OCI-LY3 (cell line): ENCODE measurements around the gene TYW5.
A peak's percentile ranks its signal among the peaks of the same experiment; 100 is the strongest.

Source experiments
- H2AFZ ChIP-seq: fragments of 200-600, 300-600 bp; shearing (Covaris generic); 2 replicates; pipeline ENCODE4 v1.6.0; 2014; ENCODE audit warnings: antibody characterized with exemption, low read depth, low read length
- H3K27ac ChIP-seq: fragments of 200-600, 300-600 bp; sonication (generic); 2 replicates; pipeline ENCODE4 v1.5.1; 2014; ENCODE audit warnings: mild to moderate bottlenecking, low read length, moderate library complexity, mixed read lengths
- H3K27me3 ChIP-seq: fragments of 200-600, 300-600 bp; sonication (generic); 2 replicates; pipeline ENCODE4 v1.6.1; 2014; ENCODE audit warnings: low read depth, low read length, mixed read lengths
- H3K36me3 ChIP-seq: fragments of 200-600, 300-600 bp; sonication (generic); replicated peaks from 2 replicates; pipeline ENCODE3; 2014; ENCODE audit warnings: low read depth, low read length, mixed read lengths
- H3K4me1 ChIP-seq: fragments of 300-600, 200-600 bp; sonication (generic); 2 replicates; pipeline ENCODE4 v1.6.1; 2014; ENCODE audit warnings: low read length, mixed read lengths
- H3K4me2 ChIP-seq: fragments of 200-600, 300-600 bp; sonication (generic); 2 replicates; pipeline ENCODE4 v1.6.1; 2014; ENCODE audit warnings: low read length, mixed read lengths
- H3K4me3 ChIP-seq: fragments of 300-600, 200-600 bp; sonication (generic); 2 replicates; pipeline ENCODE4 v1.5.1; 2014; ENCODE audit warnings: antibody characterized with exemption, mild to moderate bottlenecking, low read length, moderate library complexity
- H3K79me2 ChIP-seq: fragments of 300-600, 200-600 bp; shearing (Covaris generic); 2 replicates; pipeline ENCODE4 v1.6.1; 2014; ENCODE audit warnings: mild to moderate bottlenecking, low read length, mixed read lengths
- H3K9ac ChIP-seq: fragments of 300-600, 200-600 bp; shearing (Covaris generic); 2 replicates; pipeline ENCODE4 v1.6.0; 2014; ENCODE audit warnings: mild to moderate bottlenecking, low read length, moderate library complexity
- H3K9me3 ChIP-seq: fragments of 200-600, 300-600 bp; shearing (Covaris generic); 2 replicates; pipeline ENCODE4 v1.6.1; 2014; ENCODE audit warnings: low read length, mixed read lengths; ENCODE audit not compliant: insufficient read depth
- H4K20me1 ChIP-seq: fragments of 200-600, 300-600 bp; sonication (generic); 2 replicates; pipeline ENCODE4 v1.6.1; 2016; ENCODE audit warnings: low read length, mixed read lengths; ENCODE audit not compliant: insufficient read depth
- EZH2phosphoT487 ChIP-seq: fragments of 200-600 bp; shearing (Covaris generic); IDR thresholded peaks from 2 replicates; pipeline ENCODE4 v1.6.1; 2018; ENCODE audit warnings: antibody characterized with exemption, mixed run types, low read depth
- TF ChIP-seq, protein P1 (sequence below): fragments of 200-600, 300-600 bp; sonication (generic); IDR thresholded peaks from 2 replicates; pipeline ENCODE4 v1.5.1; 2014; ENCODE audit warnings: antibody characterized with exemption, low read length, low read depth

Gene TYW5

DNA sequence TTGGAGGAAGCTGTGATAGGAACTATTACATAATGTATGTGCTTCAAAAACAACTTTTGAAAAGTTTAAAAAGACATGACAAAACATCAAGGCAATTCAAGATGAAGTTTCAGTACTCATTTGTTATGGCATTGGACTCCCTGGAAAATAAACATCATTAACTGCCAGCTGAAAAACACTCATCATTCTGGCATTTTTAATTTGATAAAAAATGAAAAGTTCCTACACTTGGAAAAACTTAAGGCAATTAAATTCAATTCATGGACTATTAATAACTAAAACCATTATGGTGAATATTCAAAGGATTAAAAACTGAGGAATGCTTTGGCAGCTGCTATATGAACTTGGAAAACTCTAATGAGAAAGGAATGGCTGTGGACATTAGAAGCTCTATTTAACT is 8.5 kb downstream of the TYW5 start:
- Histone ChIP-seq H3K4me2 (no peak overlapping the region), H3K79me2 (peaks cover 13% of the 10 kb centered on the region; the same call in 1 of the 2 replicates), H3K36me3 (peaks cover 43% of the 10 kb centered on the region), H3K27ac (no peak overlapping the region), H3K4me1 (no peaks in the 10 kb centered on the region), H3K4me3 (no peak overlapping the region), H4K20me1 (0 out of 2 replicates have a peak, but pooled peaks cover 3% of the 10 kb centered on the region), H2AFZ (no peak overlapping the region), H3K27me3 (no peaks in the 10 kb centered on the region), H3K9me3 (no peaks in the 10 kb centered on the region), H3K9ac (no peak overlapping the region)
- no peak for TF ChIP-seq EZH2phosphoT487
- TF ChIP-seq, protein P1, sequence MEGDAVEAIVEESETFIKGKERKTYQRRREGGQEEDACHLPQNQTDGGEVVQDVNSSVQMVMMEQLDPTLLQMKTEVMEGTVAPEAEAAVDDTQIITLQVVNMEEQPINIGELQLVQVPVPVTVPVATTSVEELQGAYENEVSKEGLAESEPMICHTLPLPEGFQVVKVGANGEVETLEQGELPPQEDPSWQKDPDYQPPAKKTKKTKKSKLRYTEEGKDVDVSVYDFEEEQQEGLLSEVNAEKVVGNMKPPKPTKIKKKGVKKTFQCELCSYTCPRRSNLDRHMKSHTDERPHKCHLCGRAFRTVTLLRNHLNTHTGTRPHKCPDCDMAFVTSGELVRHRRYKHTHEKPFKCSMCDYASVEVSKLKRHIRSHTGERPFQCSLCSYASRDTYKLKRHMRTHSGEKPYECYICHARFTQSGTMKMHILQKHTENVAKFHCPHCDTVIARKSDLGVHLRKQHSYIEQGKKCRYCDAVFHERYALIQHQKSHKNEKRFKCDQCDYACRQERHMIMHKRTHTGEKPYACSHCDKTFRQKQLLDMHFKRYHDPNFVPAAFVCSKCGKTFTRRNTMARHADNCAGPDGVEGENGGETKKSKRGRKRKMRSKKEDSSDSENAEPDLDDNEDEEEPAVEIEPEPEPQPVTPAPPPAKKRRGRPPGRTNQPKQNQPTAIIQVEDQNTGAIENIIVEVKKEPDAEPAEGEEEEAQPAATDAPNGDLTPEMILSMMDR = no peak

DNA sequence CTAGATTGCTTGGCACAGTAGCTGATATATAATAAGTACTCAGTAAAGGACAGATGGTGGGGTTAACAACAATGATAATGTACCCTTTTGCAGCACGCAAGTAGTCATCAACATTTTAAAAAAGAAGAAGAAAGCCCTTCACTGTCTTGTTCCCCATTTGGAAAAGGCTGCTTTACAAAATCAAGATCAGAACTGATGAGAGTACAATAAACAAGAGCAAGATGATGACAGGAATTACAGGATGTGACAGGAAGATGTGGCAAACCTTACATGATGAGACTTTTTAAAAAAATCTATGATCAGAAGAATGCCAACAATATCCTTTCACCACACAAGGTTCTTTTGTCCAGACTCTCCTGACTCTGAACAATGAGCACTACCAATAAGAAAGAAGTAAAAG is 9.1 kb downstream of the TYW5 start:
- no peak overlapping the region for H3K4me3 ChIP-seq
- no peaks in the 10 kb centered on the region for H3K4me1 ChIP-seq
- no peak overlapping the region for H2AFZ ChIP-seq
- H3K9me3 ChIP-seq = no peaks in the 10 kb centered on the region
- H3K27ac ChIP-seq = no peak overlapping the region
- no peak overlapping the region for H3K9ac ChIP-seq
- H3K36me3 ChIP-seq = peaks cover 43% of the 10 kb centered on the region
- TF ChIP-seq, protein P1 = no peak
- TF ChIP-seq EZH2phosphoT487 = no peak
- H3K4me2 ChIP-seq = no peak overlapping the region
- no peaks in the 10 kb centered on the region for H3K27me3 ChIP-seq
- H4K20me1 ChIP-seq = 0 out of 2 replicates have a peak, but pooled peaks cover 3% of the 10 kb centered on the region
- H3K79me2 ChIP-seq = peaks cover 13% of the 10 kb centered on the region; the same call in 1 of the 2 replicates

DNA sequence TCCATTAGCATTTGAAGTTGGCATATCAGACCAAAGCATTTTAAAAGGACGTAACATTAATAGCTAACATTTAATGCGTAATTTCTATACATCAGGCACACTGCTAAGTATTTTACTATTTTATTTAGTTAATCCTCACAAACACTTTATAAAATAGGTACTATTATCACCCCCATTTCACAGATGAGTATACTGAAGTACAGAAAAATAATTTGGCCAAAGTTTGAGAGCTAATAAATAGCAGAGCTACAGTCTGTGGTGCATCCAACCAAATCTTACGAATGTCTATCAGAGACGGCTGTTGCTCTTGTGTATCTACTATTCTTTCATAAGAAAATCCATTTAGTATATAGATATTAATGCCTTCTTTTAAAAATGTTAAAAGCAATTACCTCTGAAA is 11.9 kb downstream of the TYW5 start:
- H3K79me2 ChIP-seq = no peaks in the 10 kb centered on the region
- TF ChIP-seq, protein P1 = no peak
- no peak for TF ChIP-seq EZH2phosphoT487
- peaks cover 40% of the 10 kb centered on the region for H3K36me3 ChIP-seq

GRCh38 chr2:199940373-199940772 is 14.9 kb downstream of the TYW5 start:
- Histone ChIP-seq H3K4me3 (no peak overlapping the region), H2AFZ (no peak overlapping the region), H3K27me3 (no peaks in the 10 kb centered on the region), H4K20me1 (0 out of 2 replicates have a peak, but pooled peaks cover 3% of the 10 kb centered on the region), H3K9ac (no peak overlapping the region), H3K36me3 (peaks cover 23% of the 10 kb centered on the region), H3K4me1 (no peaks in the 10 kb centered on the region), H3K4me2 (no peak overlapping the region), H3K27ac (no peak overlapping the region), H3K79me2 (no peaks in the 10 kb centered on the region), H3K9me3 (no peaks in the 10 kb centered on the region)
- TF ChIP-seq, protein P1 = peak; percentile 37
- TF ChIP-seq EZH2phosphoT487 = no peak

More for the DNA sequence above, 11.9 kb downstream of the TYW5 start:
- H4K20me1 ChIP-seq = 0 out of 2 replicates have a peak, but pooled peaks cover 3% of the 10 kb centered on the region
- H3K4me1 ChIP-seq = no peaks in the 10 kb centered on the region
- H3K4me2 ChIP-seq = no peak overlapping the region
- H2AFZ ChIP-seq = no peak overlapping the region
- no peaks in the 10 kb centered on the region for H3K9me3 ChIP-seq
- H3K27ac ChIP-seq = no peak overlapping the region
- H3K27me3 ChIP-seq = no peaks in the 10 kb centered on the region
- no peak overlapping the region for H3K9ac ChIP-seq
- H3K4me3 ChIP-seq = no peak overlapping the region
